Spinal cord (tissue), 10 donors: Measurements from ENCODE around the gene TAS2R40. TPM values are rescaled to one million over a fixed set of nuclear protein-coding genes. Genes with fewer than 3 reads are reported as not detected.
A peak's percentile ranks its signal among the peaks of the same experiment; 100 is the strongest.

ENCODE experiments used
- DNase-seq, 6 donors: peaks; one replicate each; pipeline versions ENCODE4 v3.0.0 to v3.0.0-alpha.2; 2013 to 2015; ENCODE audit warnings: low spot score in 6 of 6, low read depth in 4 of 6
- H3K27ac ChIP-seq: one replicate; pipeline ENCODE4 v1.5.1; 2013; ENCODE audit warnings: low read depth, low read length, control low read depth
- H3K27me3 ChIP-seq: one replicate; pipeline ENCODE4 v1.6.1; 2013; ENCODE audit warnings: low read length; ENCODE audit not compliant: control insufficient read depth, insufficient read depth
- H3K36me3 ChIP-seq: one replicate; pipeline ENCODE4 v1.6.1; 2013; ENCODE audit warnings: low read length; ENCODE audit not compliant: control insufficient read depth, insufficient read depth
- H3K4me1 ChIP-seq: one replicate; pipeline ENCODE4 v1.6.1; 2013; ENCODE audit warnings: low read length; ENCODE audit not compliant: control insufficient read depth, insufficient read depth
- H3K4me3 ChIP-seq: one replicate; pipeline ENCODE4 v1.5.1; 2013; ENCODE audit warnings: low read depth, low read length, control low read depth
- H3K9me3 ChIP-seq: one replicate; pipeline ENCODE4 v1.6.1; 2013; ENCODE audit warnings: low read length; ENCODE audit not compliant: control insufficient read depth, insufficient read depth
- WGBS: methylation state at CpG from one replicate; pipeline ENCODE4 v1.1.5; 2013; ENCODE audit warnings: missing lambda C conversion rate; ENCODE audit not compliant: insufficient coverage; 5-methylcytosine and 5-hydroxymethylcytosine counted together
- polyA plus RNA-seq, 2 donors: library from polyadenylated mRNA; unstranded; fragments of 120-200 nt; gene quantifications; one replicate each; pipeline ENCODE4 v1.2.1, GENCODE V29; 2013; ENCODE audit not compliant: insufficient read length in 2 of 2
- total RNA-seq, 2 donors: library from RNA; depleted of rRNA in 1 of 2; stranded (reverse); fragments of 120-200 nt in 1 of 2; fragments of >200 nt in 1 of 2; gene quantifications; one replicate each; pipeline versions ENCODE4 v1.2.3 to v1.2.4, GENCODE V29; 2013 to 2014
- donor health status: healthy.

Gene TAS2R40
- total and polyA plus RNA-seq, 4 donors, result not detected

DNA sequence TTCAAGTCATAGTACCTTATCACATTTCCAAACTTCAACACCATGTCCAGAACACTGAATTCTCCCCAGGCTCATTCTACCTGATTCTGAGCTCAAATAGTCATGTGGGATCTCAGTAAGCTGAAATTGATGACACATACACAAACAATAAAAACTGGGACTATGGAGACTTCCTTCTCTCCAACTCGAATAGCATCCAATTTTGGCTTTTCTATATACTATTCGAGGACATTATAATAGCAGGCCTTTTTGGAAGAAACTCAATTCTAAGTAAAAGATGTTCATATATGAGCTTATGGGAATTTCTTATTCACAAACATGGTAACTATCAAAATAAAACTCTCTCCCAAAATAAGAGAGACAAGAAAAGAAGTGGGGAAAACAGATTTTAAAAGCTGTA, 551 bp upstream of the TAS2R40 start:
- H3K27me3 ChIP-seq, result no peaks in the 10 kb centered on the region
- DNase-seq, result no peak
- no peak overlapping the region for H3K4me3 ChIP-seq
- no CpG with 5 or more reads among the region's 2 CpGs for WGBS
- no peaks in the 10 kb centered on the region for H3K9me3 ChIP-seq
- no peaks in the 10 kb centered on the region for H3K4me1 ChIP-seq
- no peak overlapping the region for H3K27ac ChIP-seq
- no peaks in the 10 kb centered on the region for H3K36me3 ChIP-seq

DNA sequence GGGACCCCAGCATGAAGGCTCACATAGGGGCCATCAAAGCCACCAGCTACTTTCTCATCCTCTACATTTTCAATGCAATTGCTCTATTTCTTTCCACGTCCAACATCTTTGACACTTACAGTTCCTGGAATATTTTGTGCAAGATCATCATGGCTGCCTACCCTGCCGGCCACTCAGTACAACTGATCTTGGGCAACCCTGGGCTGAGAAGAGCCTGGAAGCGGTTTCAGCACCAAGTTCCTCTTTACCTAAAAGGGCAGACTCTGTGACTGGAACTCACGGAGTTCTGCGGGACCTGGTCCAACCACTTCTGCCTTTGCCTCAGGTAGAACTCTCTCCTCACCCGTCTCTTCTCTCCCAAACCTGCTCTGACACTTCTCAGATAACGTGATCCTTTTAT, 945 bp downstream of the TAS2R40 start:
- Histone ChIP-seq H3K36me3 (no peaks in the 10 kb centered on the region), H3K27me3 (no peaks in the 10 kb centered on the region), H3K4me3 (no peak overlapping the region), H3K9me3 (no peaks in the 10 kb centered on the region), H3K27ac (no peak overlapping the region), H3K4me1 (no peaks in the 10 kb centered on the region)
- no peak for DNase-seq
- WGBS, result 85% methylated on average over 4 of the region's 7 CpGs

DNA sequence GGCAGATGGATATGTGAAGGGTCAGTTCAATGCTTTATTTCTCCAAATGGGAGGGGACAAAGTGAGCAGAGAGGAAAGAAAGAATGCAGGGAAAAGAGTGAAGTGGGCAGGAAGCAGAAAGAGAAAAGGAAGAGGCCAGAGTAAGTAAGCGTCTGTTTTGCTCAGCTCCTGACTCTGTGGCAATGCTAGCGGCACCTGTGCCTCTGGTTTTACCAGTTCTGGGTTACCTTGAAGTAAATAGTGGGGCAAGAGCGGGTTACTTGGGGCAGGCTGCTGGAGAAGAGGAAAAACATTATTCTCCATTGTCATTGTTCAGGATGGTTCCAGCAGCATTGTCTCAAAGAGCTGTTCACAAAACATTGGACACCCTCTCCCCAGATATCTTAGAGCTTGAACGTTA, 1.9 kb downstream of the TAS2R40 start:
- Histone ChIP-seq H3K4me1 (no peaks in the 10 kb centered on the region), H3K9me3 (no peaks in the 10 kb centered on the region), H3K36me3 (no peaks in the 10 kb centered on the region), H3K27ac (no peak overlapping the region), H3K27me3 (no peaks in the 10 kb centered on the region), H3K4me3 (no peak overlapping the region)
- WGBS, result 84% methylated on average over 2 of the region's 4 CpGs
- no peak for DNase-seq

DNA sequence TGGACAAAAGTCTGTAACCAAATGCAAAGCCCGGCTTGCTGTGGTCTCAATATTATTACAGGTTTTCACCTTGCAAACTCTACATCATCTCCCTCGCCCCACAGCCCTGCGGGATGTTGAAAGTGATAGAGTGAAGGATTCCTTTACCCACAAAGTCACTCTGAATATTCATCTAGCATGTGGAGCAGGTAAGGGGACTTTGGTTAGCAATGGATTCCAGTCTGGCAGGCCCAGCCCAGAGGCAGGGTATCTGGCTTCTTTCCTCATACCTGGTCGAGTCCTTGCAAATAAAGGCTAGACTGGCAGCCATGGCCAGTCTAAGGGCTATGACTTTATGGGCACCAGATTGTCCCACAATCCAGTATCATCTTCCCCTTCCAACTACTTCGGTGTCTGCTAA, 3.2 kb downstream of the TAS2R40 start:
- H3K27ac ChIP-seq, result no peak overlapping the region

DNA sequence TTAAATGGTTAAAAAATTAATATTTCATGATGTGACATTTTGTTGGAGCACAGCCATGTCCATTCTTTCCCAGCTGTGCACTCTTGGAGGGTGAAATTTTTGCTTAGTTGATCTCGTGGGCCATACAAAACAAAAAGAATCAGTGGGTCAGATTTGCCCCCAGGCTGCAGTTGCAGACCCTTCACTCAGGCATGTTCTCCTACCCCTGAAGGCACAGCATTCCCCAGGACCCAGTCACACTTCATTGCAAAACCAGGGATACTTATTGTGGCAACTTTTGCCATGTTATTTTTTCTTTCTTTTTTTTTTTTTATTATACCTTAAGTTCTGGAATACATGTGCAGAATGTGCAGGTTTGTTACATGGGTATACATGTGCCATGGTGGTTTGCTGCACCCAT, 6.0 kb downstream of the TAS2R40 start:
- Histone ChIP-seq H3K4me3 (no peak overlapping the region), H3K36me3 (no peaks in the 10 kb centered on the region), H3K4me1 (no peaks in the 10 kb centered on the region), H3K9me3 (no peaks in the 10 kb centered on the region), H3K27ac (no peak overlapping the region), H3K27me3 (no peaks in the 10 kb centered on the region)
- DNase-seq, result no peak
- 22% methylated on average over 1 of the region's 1 CpG for WGBS

More for the DNA sequence above, 3.2 kb downstream of the TAS2R40 start:
- no peaks in the 10 kb centered on the region for H3K27me3 ChIP-seq
- H3K4me1 ChIP-seq, result no peaks in the 10 kb centered on the region
- H3K9me3 ChIP-seq, result no peaks in the 10 kb centered on the region
- 100% methylated on average over 1 of the region's 5 CpGs for WGBS
- no peak overlapping the region for H3K4me3 ChIP-seq
- DNase-seq, result no peak
- H3K36me3 ChIP-seq, result no peaks in the 10 kb centered on the region

DNA sequence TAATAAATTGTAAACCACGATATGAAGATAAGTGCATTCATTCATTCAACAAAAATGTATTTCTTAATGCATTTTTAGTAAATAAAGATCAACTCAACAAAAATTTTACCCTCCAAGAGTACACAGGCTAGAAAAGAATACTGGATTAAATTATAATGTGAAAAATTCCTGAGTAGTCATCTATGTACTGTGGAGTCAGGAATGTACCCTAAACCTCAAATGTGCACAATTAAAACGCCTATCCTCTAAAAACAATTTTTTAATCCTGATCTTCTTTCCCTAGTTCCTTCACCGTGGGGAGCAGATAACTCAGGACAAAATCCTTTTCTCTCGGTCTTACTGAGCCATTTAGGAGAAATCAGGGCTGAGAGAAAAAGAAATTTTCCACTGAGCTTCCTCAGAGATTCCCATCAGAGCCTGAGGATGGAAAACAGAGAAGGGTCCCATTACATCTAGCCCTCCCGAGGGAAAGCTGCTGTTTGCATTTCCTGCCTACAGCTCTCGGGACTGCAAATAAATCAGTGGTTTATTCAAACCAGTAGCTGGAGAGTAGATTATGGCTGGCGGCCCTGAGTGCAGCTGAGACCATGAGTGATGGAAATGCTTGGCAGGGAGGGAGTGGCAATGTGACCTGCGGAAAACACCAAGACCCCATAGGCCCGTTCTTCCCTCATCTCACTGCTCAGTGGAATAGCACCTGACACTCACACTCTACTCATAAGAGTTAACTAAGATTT, 7.4 kb downstream of the TAS2R40 start:
- 0% methylated on average over 2 of the region's 9 CpGs for WGBS
- Histone ChIP-seq H3K36me3 (no peaks in the 10 kb centered on the region), H3K9me3 (no peaks in the 10 kb centered on the region), H3K27me3 (no peaks in the 10 kb centered on the region), H3K27ac (no peak overlapping the region), H3K4me1 (no peaks in the 10 kb centered on the region), H3K4me3 (no peak overlapping the region)
- peak in 3 of 6 donors; percentile 10 to 81 (median 38) for DNase-seq

DNA sequence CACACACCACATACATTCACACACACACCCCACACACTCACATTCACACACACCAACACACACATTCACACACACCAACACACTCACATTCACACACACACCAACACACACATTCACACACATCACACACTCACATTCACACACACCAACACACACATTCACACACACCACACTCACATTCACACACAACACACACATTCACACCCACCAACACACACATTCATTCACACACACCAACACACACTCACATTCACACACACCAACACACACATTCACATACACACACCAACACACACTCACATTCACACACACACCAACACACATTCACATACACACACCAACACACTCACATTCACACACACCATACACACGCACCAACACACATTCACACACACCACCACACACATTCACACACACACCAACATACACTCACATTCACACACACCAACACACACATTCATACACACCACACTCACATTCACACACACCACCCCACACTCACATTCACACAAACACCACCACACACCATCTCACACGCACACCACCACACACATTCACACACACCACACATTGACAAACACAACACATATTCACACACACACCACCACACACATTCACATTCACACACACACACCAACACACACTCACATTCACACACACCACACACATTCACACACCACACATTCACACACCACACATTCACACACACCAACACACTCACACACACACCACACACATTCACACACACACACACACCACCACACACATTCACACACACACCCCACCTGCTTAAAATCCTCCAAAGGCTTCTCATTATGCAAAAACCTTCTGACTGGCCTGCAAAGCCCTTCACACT, 9.0 kb downstream of the TAS2R40 start:
- WGBS, result 100% methylated on average over 2 of the region's 2 CpGs
- no peak for DNase-seq
- Histone ChIP-seq H3K36me3 (no peaks in the 10 kb centered on the region), H3K9me3 (peaks cover 3% of the 10 kb centered on the region), H3K27ac (no peak overlapping the region), H3K4me3 (no peak overlapping the region), H3K27me3 (no peaks in the 10 kb centered on the region), H3K4me1 (no peaks in the 10 kb centered on the region)

DNA sequence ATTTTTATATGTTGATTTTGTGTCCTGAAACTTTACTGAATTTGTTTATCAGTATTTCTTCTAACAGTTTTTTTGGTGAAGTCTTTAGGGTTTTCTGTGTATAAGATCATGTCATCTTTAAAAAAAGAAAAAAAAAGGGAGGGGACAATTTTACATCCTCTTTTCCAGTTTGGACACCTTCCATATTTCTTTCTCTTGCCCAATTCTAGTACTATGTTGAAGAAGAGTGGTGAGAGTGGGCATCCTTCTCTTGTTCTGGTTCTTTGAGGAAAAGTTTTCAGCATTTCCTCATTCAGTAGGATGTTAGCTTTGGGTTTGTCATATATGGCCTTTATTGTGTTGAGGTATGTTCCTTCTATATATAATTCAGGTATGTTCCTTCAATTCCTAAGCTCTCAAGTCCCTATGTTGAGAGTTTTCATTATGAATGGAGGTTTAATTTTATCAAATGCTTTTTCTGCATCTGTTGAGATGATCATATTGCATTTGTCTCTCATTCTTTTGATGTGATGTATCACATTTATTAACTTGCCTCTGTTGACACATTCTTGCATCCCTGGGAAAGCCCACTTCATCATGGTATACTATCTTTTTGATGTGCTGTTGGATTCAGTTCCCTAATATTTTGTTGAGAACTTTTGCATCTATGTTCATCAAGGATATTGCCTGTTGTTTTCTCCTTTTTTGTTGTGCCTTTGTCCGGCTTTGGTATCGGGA, 12.1 kb downstream of the TAS2R40 start:
- no peaks in the 10 kb centered on the region for H3K4me1 ChIP-seq
- H3K4me3 ChIP-seq, result no peak overlapping the region
- peaks cover 3% of the 10 kb centered on the region for H3K9me3 ChIP-seq
- H3K27me3 ChIP-seq, result no peaks in the 10 kb centered on the region
- no peaks in the 10 kb centered on the region for H3K36me3 ChIP-seq
- no peak overlapping the region for H3K27ac ChIP-seq
- no CpG with 5 or more reads among the region's 2 CpGs for WGBS
- DNase-seq, result no peak

DNA sequence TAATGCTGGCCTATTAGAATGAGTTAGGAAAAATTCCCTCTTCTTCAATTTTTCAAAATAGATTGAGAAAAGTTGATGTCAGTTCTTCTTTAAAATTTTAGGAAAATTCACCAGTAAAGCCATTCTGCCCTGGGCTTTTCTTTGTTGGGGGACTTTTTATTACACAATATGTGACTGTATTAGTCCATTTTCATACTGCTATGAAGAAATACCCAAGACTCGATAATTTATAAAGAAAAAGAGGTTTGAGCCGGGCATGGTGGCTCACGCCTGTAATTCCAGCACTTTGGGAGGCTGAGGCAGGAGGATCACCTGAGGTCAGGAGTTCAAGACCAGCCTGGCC, 12.7 kb downstream of the TAS2R40 start:
- Histone ChIP-seq H3K27ac (no peak overlapping the region), H3K27me3 (no peaks in the 10 kb centered on the region), H3K4me3 (no peak overlapping the region), H3K36me3 (no peaks in the 10 kb centered on the region), H3K4me1 (no peaks in the 10 kb centered on the region), H3K9me3 (peaks cover 3% of the 10 kb centered on the region)
- DNase-seq, result no peak
- 100% methylated on average over 2 of the region's 3 CpGs for WGBS
